Spleen (tissue), 11 donors: ENCODE measurements around the gene KCNF1. TPM values are rescaled to one million over a fixed set of nuclear protein-coding genes. Genes with fewer than 3 reads are reported as not detected.

Experiments
- DNase-seq: peaks from one replicate; pipeline ENCODE4 v3.0.0-alpha.2; 2020
- H3K27ac ChIP-seq, 8 donors: fragments of 200-600 bp; sonication (generic) in 7 of 8; 1 replicate in 4 of 8; 2 replicates in 4 of 8; pipeline versions ENCODE4 v1.5.0 to v1.8.0; 2016 to 2021; ENCODE audit warnings: inconsistent platforms in 4 of 8, mild to moderate bottlenecking in 4 of 8, moderate library complexity in 1 of 8
- H3K27me3 ChIP-seq, 7 donors: fragments of 200-600 bp; sonication (generic) in 6 of 7; replicated peaks in 1 of 7; 1 replicate in 4 of 7; 2 replicates in 3 of 7; pipeline versions ENCODE4 v1.5.0 to v1.8.0; 2016 to 2021; ENCODE audit warnings: inconsistent platforms in 3 of 7, mild to moderate bottlenecking in 1 of 7
- H3K36me3 ChIP-seq, 6 donors: fragments of 200-600 bp; sonication (generic) in 5 of 6; 1 replicate in 4 of 6; 2 replicates in 2 of 6; pipeline versions ENCODE4 v1.5.0 to v1.8.0; 2016 to 2021; ENCODE audit warnings: inconsistent platforms in 2 of 6
- H3K4me1 ChIP-seq, 6 donors: fragments of 200-600 bp; sonication (generic) in 5 of 6; 1 replicate in 3 of 6; 2 replicates in 3 of 6; pipeline versions ENCODE4 v1.5.0 to v1.8.0; 2016 to 2021; ENCODE audit warnings: inconsistent platforms in 3 of 6
- H3K4me3 ChIP-seq, 8 donors: fragments of 200-600 bp; sonication (generic) in 7 of 8; 1 replicate in 4 of 8; 2 replicates in 4 of 8; pipeline versions ENCODE4 v1.5.0 to v1.8.0; 2016 to 2021; ENCODE audit warnings: inconsistent platforms in 4 of 8, mild to moderate bottlenecking in 4 of 8, moderate library complexity in 2 of 8
- H3K9me3 ChIP-seq, 8 donors: fragments of 200-600 bp; sonication (generic) in 7 of 8; 1 replicate in 4 of 8; 2 replicates in 4 of 8; pipeline versions ENCODE4 v1.5.0 to v1.8.0; 2016 to 2021; ENCODE audit warnings: inconsistent platforms in 4 of 8
- CTCF ChIP-seq, 11 experiments: fragments of 200-600 bp in 7 of 11; fragments of 450-650 bp in 4 of 11; sonication (generic) in 4 of 11; IDR thresholded peaks in 8 of 11; conservative IDR thresholded peaks in 3 of 11; 1 replicate in 7 of 11; 2 replicates in 4 of 11; pipeline versions ENCODE4 v1.4.0 to v1.8.0; 2016 to 2021; ENCODE audit warnings: antibody characterized with exemption in 11 of 11, inconsistent platforms in 4 of 11, mild to moderate bottlenecking in 1 of 11
- POLR2A ChIP-seq, 3 donors: fragments of 450-650 bp; IDR thresholded peaks; one replicate each; pipeline ENCODE4 v1.5.1; 2017; ENCODE audit warnings: antibody characterized with exemption in 3 of 3, mild to moderate bottlenecking in 1 of 3
- POLR2AphosphoS5 ChIP-seq, 3 donors: sonication (generic); formaldehyde crosslinking; IDR thresholded peaks; one replicate each; pipeline ENCODE4 v1.5.1; 2017; ENCODE audit warnings: antibody characterized with exemption in 3 of 3
- WGBS, 5 donors: extraction: QIAGEN DNeasy Blood & Tissue Kit in 3 of 5; methylation state at CpG; one replicate each; pipeline versions ENCODE4 v1.1.5 to v1.1.7; 2013 to 2018; 5-methylcytosine and 5-hydroxymethylcytosine counted together
- intact Hi-C: fragments of 100-400 bp; cut with DNase I; formaldehyde crosslinking; loops from one replicate; pipeline ENCODE4 v1.15.0; 2023; ENCODE audit warnings: low total_unique reads
- polyA plus RNA-seq, 3 donors: library from polyadenylated mRNA; stranded (reverse); fragments of 200-250 nt; gene quantifications; one replicate each; pipeline ENCODE4 v1.2.1, GENCODE V29; 2013
- total RNA-seq, 7 donors: library from RNA; depleted of rRNA in 3 of 7; stranded (reverse); fragments of >200 nt in 3 of 7; fragmentation: NEBNext Ultra II Directional in 4 of 7; extraction: Animal tissue kit (Norgen Biotek cat#: 25700) in 4 of 7; gene quantifications; one replicate each; pipeline versions ENCODE4 v1.1.0 to v1.2.1, GENCODE V29; 2016 to 2021
- donor health status: healthy with polysubstance abuse.
- donor health status: DM: no; HTN: no; CAD: no; lungs with moderate emphysema.
- donor health status: DM: no; HTN: no; CAD: no.
- donor health status: Bipolar disorder and iron deficiency.
- donor health status: healthy.
- donor health status: DM: no; HTN: no; CAD: no.
- donor health status: DM: yes; HTN: yes; CAD: no.

KCNF1 gene
- total and polyA plus RNA-seq, 10 donors = 0.16 to 1.2 (median 0.57) TPM; not detected in 3

DNA sequence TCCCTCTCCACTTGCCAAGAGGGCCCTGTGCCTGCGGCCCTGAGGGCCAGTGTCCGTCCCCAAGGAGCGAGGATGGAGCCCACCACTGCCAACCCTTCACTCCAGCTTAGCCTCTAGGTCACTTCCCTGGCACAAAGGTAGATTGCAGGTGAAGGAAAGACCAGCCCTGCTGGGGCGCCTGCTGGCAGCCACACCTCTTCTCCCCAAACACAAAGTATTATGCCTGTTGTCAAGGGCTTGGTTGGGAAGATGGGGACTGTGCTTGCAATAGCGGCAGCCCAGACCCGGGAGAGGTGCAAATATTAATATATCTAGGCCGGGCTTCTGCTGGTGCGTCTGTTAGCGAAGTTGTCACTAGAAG, 7.7 kb downstream of the KCNF1 start:
- Histone ChIP-seq H3K27ac (no peak overlapping the region), H3K27me3 (peaks cover 0 to 27% (median 0%) of the 10 kb centered on the region in 7 donors), H3K36me3 (no peaks in the 10 kb centered on the region), H3K4me1 (no peaks in the 10 kb centered on the region), H3K4me3 (no peak overlapping the region), H3K9me3 (no peaks in the 10 kb centered on the region)
- WGBS, 5 donors = 87 to 96% (median 89%) methylated on average over 9 of the region's 9 CpGs
- no peak for TF ChIP-seq POLR2AphosphoS5 (IDR thresholded peaks at IDR 0.05)
- no peak for TF ChIP-seq POLR2A (IDR thresholded peaks at IDR 0.05)
- no peak for TF ChIP-seq CTCF (IDR thresholded peaks at IDR 0.05 in 8 of 11, conservative IDR thresholded peaks at IDR 0.05 in 3 of 11)
- no peak for DNase-seq
- intact Hi-C loops = no loop called here

- TF ChIP-seq POLR2A (IDR thresholded peaks at IDR 0.05) = no peak
- peak; percentile 58 for DNase-seq
- Histone ChIP-seq H3K27me3 (peaks cover 0 to 25% (median 0%) of the 10 kb centered on the region in 7 donors), H3K9me3 (no peaks in the 10 kb centered on the region), H3K27ac (no peak overlapping the region), H3K4me1 (no peaks in the 10 kb centered on the region), H3K36me3 (no peaks in the 10 kb centered on the region), H3K4me3 (no peak overlapping the region)
- WGBS, 5 donors = 60 to 70% (median 63%) methylated on average over 20 of the region's 20 CpGs
- intact Hi-C loops = no loop called here
These were observed 8.3 kb downstream of the KCNF1 start for GRCh38 chr2:10919771-10920621.

GRCh38 chr2:10920764-10921388, 9.1 kb downstream of the KCNF1 start:
- Histone ChIP-seq H3K4me3 (no peak overlapping the region), H3K4me1 (no peaks in the 10 kb centered on the region), H3K27me3 (peaks cover 0 to 25% (median 0%) of the 10 kb centered on the region in 7 donors), H3K9me3 (no peaks in the 10 kb centered on the region), H3K27ac (no peak overlapping the region), H3K36me3 (no peaks in the 10 kb centered on the region)
- peak; percentile 56 for DNase-seq
- TF ChIP-seq CTCF (IDR thresholded peaks at IDR 0.05 in 8 of 11, conservative IDR thresholded peaks at IDR 0.05 in 3 of 11) (no peak), POLR2AphosphoS5 (IDR thresholded peaks at IDR 0.05) (no peak), POLR2A (IDR thresholded peaks at IDR 0.05) (no peak)
- WGBS, 5 donors = 76 to 88% (median 85%) methylated on average over 11 to 16 of the region's 16 CpGs
- intact Hi-C loops = no loop called here

DNA sequence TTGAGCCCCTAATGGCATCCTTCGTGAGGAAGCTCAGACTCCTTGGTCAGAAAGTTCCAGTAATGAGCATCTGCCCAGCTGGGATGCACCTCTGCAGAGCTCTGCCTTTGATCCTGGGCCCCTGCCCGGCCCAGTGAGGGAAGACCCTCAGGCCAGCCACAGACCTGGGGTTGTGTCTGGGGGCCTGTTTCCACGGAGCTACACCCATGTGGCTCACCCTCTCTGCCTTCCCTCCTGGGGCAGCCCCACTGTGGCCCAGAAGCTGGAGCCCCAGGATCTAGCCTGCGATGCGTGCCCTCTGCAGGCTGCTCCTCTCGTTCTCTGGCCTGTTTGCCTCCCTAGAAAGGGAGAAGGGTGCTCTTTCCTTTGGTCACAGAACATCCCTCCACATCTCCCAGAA, 9.8 kb downstream of the KCNF1 start:
- no peak for TF ChIP-seq CTCF (IDR thresholded peaks at IDR 0.05 in 8 of 11, conservative IDR thresholded peaks at IDR 0.05 in 3 of 11)
- TF ChIP-seq POLR2AphosphoS5 (IDR thresholded peaks at IDR 0.05) = no peak
- TF ChIP-seq POLR2A (IDR thresholded peaks at IDR 0.05) = no peak
- Histone ChIP-seq H3K4me3 (no peak overlapping the region), H3K4me1 (no peaks in the 10 kb centered on the region), H3K27ac (no peak overlapping the region), H3K27me3 (peaks cover 0 to 29% (median 3%) of the 10 kb centered on the region in 7 donors), H3K9me3 (no peaks in the 10 kb centered on the region), H3K36me3 (no peaks in the 10 kb centered on the region)
- DNase-seq = peak; percentile 61
- intact Hi-C loops = no loop called here
- 69 to 95% (median 81%) methylated on average over 5 to 6 of the region's 6 CpGs for WGBS, 5 donors
